Ishikawa (cell line): ENCODE data around the gene ATXN1.

Source experiments
- CEBPB ChIP-seq: IDR thresholded peaks from 2 replicates; pipeline ENCODE4 v1.6.1; 2012
- CREB1 ChIP-seq: IDR thresholded peaks from 2 replicates; pipeline ENCODE4 v1.6.1; 2012; ENCODE audit warnings: low read depth
- EGR1 ChIP-seq: IDR thresholded peaks from 2 replicates; pipeline ENCODE4 v1.6.1; 2012
- EP300 ChIP-seq: IDR thresholded peaks from 2 replicates; pipeline ENCODE4 v1.6.1; 2012; ENCODE audit warnings: borderline replicate concordance
- FOXM1 ChIP-seq: IDR thresholded peaks from 2 replicates; pipeline ENCODE4 v1.6.1; 2012; ENCODE audit warnings: low read depth, borderline replicate concordance
- NFIC ChIP-seq: IDR thresholded peaks from 2 replicates; pipeline ENCODE4 v1.6.1; 2012
- RAD21 ChIP-seq: IDR thresholded peaks from 2 replicates; pipeline ENCODE4 v1.6.1; 2012; ENCODE audit warnings: low read depth
- TAF1 ChIP-seq: IDR thresholded peaks from 2 replicates; pipeline ENCODE4 v1.6.1; 2012; ENCODE audit warnings: low read depth, mild to moderate bottlenecking
- TCF12 ChIP-seq: IDR thresholded peaks from 2 replicates; pipeline ENCODE4 v1.6.1; 2012; ENCODE audit warnings: low read depth
- TEAD4 ChIP-seq: IDR thresholded peaks from 2 replicates; pipeline ENCODE4 v1.6.1; 2012
- YY1 ChIP-seq: IDR thresholded peaks from 2 replicates; pipeline ENCODE4 v1.6.1; 2012; ENCODE audit warnings: low read depth
- ZBTB7A ChIP-seq: IDR thresholded peaks from 2 replicates; pipeline ENCODE4 v1.6.1; 2012; ENCODE audit warnings: low read depth
- TF ChIP-seq, protein P1 (sequence below): IDR thresholded peaks from 2 replicates; pipeline ENCODE4 v1.6.1; 2012
- TF ChIP-seq, protein P2 (sequence below): IDR thresholded peaks from 2 replicates; pipeline ENCODE4 v1.6.1; 2012; ENCODE audit warnings: low read depth, mild to moderate bottlenecking
- TF ChIP-seq, protein P3 (sequence below): IDR thresholded peaks from 2 replicates; pipeline ENCODE4 v1.6.1; 2012

Gene ATXN1

DNA sequence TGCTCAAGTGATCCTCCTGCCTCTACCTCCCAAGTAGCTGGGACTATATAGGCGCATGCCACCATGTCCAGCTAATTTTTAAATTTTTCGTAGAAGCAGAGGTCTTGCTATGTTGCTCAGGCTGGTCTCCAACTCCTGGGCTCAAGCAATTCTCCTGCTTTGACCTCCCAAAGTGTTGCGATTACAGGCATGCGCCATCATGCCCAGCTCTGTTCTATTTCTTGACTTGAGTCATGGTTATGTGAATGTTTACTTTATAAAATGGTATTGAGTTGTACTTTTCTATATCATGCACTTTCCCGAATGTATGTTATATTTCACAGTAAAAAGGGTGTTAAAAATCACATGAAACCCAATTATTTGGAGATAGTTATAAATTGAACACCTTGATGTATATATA lies 17.3 kb upstream of the ATXN1 start:
- no peak for TF ChIP-seq EGR1
- TF ChIP-seq EP300 = no peak
- no peak for TF ChIP-seq YY1
- TF ChIP-seq, protein P1, sequence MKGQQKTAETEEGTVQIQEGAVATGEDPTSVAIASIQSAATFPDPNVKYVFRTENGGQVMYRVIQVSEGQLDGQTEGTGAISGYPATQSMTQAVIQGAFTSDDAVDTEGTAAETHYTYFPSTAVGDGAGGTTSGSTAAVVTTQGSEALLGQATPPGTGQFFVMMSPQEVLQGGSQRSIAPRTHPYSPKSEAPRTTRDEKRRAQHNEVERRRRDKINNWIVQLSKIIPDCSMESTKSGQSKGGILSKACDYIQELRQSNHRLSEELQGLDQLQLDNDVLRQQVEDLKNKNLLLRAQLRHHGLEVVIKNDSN = no peak
- no peak for TF ChIP-seq TCF12
- TF ChIP-seq ZBTB7A = no peak
- no peak for TF ChIP-seq TEAD4
- TF ChIP-seq TAF1 = no peak
- TF ChIP-seq CEBPB = no peak
- TF ChIP-seq, protein P2, sequence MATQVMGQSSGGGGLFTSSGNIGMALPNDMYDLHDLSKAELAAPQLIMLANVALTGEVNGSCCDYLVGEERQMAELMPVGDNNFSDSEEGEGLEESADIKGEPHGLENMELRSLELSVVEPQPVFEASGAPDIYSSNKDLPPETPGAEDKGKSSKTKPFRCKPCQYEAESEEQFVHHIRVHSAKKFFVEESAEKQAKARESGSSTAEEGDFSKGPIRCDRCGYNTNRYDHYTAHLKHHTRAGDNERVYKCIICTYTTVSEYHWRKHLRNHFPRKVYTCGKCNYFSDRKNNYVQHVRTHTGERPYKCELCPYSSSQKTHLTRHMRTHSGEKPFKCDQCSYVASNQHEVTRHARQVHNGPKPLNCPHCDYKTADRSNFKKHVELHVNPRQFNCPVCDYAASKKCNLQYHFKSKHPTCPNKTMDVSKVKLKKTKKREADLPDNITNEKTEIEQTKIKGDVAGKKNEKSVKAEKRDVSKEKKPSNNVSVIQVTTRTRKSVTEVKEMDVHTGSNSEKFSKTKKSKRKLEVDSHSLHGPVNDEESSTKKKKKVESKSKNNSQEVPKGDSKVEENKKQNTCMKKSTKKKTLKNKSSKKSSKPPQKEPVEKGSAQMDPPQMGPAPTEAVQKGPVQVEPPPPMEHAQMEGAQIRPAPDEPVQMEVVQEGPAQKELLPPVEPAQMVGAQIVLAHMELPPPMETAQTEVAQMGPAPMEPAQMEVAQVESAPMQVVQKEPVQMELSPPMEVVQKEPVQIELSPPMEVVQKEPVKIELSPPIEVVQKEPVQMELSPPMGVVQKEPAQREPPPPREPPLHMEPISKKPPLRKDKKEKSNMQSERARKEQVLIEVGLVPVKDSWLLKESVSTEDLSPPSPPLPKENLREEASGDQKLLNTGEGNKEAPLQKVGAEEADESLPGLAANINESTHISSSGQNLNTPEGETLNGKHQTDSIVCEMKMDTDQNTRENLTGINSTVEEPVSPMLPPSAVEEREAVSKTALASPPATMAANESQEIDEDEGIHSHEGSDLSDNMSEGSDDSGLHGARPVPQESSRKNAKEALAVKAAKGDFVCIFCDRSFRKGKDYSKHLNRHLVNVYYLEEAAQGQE = no peak
- no peak for TF ChIP-seq FOXM1
- TF ChIP-seq NFIC = no peak
- TF ChIP-seq RAD21 = no peak
- TF ChIP-seq, protein P3, sequence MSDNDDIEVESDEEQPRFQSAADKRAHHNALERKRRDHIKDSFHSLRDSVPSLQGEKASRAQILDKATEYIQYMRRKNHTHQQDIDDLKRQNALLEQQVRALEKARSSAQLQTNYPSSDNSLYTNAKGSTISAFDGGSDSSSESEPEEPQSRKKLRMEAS = no peak
- TF ChIP-seq CREB1 = no peak

DNA sequence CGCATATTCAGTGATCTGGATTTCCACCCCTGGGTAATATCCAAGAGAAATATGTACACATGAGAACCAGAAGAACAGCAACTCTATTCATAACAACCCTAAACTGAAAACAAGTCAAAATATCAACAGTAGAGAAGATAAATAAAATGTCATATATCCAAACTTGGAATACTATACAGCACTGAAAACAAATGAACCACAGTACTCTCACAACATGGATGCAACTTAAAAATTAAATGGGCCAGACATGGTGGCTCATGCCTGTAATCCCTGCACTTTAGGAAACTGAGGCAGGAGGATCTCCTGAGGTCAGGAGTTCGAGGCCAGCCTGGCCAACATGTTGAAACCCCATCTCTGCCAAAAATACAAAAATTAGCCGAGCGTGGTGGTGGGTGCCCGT lies 16.5 kb upstream of the ATXN1 start:
- no peak for TF ChIP-seq CEBPB
- TF ChIP-seq, protein P1 = no peak
- no peak for TF ChIP-seq TCF12
- TF ChIP-seq ZBTB7A = no peak
- TF ChIP-seq NFIC = no peak
- TF ChIP-seq, protein P3 = no peak
- TF ChIP-seq YY1 = no peak

DNA sequence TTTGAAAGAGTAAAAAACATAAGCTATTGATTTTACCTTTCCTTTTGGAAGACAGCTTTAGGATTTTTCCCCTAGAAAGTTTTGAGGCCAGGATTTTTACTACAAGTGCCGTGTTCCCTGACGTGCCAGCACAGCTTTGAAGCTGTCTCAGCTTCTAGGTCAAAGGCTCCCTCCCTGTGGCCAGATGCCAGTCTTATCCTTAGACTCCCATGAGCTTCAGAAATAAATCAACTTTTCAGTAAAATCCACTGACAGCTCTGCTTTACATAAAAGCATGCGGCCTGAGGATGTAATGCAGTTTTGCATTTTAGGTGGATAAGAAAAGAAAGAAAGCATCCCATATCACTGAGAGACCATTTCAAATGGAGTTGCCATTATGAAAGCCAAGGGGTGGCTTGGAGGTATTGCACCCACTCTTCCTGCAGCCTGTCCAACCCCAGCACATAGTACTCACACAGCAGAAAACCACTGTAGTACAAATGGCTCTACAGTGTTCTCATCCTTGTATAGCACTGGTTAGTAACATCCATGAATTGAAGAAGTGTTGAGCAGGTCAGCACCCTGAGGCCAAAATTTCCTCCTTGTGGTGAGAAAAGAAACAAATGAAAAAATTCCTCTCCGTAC lies 15.2 kb upstream of the ATXN1 start:
- TF ChIP-seq TCF12 (no peak), CEBPB (no peak), YY1 (no peak), ZBTB7A (no peak), FOXM1 (no peak), TEAD4 (no peak), CREB1 (no peak), EP300 (no peak)
- TF ChIP-seq, protein P1 = no peak
- TF ChIP-seq, protein P3 = no peak

DNA sequence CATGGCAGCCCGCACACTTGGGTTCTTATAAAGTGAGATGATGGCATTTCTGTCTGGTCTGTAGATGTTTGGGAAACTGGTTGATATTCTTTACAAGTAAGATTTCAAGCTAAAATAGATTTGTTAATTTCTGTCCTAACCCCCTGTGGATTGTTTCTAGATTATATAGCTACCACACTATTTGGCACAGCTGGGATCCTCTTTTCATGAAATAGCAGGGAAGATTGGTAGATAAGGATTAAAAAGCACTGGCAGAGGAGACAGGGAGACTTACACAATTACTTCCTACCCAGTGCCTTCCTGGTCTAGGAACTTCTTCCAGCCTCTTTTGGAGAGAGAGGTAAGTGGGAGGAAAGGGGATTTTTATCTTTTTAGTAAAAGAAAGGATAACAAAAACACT lies 13.2 kb upstream of the ATXN1 start:
- TF ChIP-seq ZBTB7A (no peak), FOXM1 (no peak), TEAD4 (no peak), EP300 (no peak), EGR1 (no peak), RAD21 (no peak), YY1 (no peak), TAF1 (no peak), TCF12 (no peak)
- TF ChIP-seq, protein P1 = no peak

DNA sequence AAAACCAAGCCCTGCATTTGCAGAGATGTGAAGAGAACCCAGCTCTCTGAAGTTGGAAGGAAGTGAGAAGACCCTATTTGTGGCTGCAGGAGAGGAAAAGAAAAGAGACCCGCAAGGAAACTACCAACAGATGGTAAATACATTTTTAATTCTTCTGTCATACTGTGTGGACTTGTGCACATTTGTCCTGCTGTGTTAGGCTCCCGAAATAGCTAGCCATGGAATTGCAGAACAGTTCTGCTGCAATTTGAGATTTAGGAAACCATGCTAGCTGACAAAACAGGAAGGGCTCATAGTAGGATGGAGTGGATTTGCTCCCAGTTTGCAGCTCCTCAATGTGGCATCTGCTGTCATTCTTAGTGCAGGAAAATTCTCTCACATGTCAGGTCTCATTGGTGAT lies 12.1 kb upstream of the ATXN1 start:
- TF ChIP-seq NFIC (no peak), RAD21 (no peak), EP300 (no peak), CEBPB (no peak), FOXM1 (no peak), TCF12 (no peak), EGR1 (no peak), CREB1 (no peak), ZBTB7A (no peak), TAF1 (no peak), TEAD4 (no peak), YY1 (no peak)
- TF ChIP-seq, protein P3 = no peak
- TF ChIP-seq, protein P2 = no peak
- TF ChIP-seq, protein P1 = no peak
